Iris pigment epithelial cell (primary cell): ENCODE data around the gene RAB27B.

Experiments
- DNase-seq: peaks from one replicate; pipeline ENCODE4 v3.0.0-alpha.2; 2011; ENCODE audit warnings: low read depth

RAB27B gene

DNA sequence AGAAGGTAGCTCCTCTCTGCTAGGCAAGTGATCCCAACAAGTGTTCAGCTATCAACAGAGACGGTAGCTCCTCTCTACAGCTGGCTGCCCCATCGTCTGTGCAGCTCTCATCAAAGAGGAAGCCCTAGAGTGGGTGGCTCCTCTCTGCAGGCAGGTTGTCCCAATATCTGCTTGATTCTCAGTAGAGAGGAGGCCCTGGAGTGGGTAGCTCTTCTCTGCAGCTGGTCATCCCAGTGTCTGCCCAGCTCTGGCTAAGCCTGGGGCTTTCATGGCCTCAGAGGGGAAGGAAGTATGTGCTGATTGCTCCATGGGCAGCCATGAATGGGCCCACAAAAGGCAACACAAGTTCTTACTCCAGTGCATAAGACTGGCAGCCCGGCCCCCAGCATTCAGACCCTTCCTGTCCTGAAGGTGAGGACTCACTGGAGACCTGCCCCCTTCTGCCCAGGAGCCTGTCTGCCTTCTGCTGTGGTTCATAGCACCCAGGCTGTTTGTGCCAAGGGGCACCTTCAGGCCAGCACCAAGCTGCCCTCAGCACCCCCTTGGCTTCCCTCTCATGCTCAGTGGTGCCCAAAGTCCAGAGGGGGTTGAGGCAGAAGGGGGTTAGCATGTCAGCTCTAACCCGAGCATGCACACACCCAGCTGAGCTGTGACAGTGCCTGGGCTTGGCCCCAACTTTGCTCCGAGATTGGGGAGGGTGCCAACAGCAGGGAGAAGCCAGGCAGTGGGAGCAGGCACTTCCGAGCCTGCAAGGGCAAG, 82.1 kb downstream of the RAB27B start:
- no peak for DNase-seq

DNA sequence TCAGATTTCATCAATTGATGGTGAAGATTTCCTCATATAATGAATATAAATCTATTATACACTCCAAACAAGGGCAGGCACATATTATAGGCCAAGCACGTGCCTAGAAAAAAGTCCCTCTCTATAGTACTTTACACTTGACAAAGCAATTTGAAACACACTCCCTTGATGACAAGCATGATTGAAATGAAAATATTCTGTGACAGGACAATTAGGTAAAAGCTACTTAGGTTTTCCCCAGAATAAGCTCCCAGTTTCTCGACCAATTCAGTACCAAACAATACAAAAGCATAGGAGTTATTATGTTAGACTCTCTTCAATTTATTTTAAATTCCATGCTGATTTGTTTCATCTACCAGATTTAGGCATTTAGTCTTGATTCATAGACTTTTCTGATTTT, 83.3 kb downstream of the RAB27B start:
- DNase-seq = no peak

DNA sequence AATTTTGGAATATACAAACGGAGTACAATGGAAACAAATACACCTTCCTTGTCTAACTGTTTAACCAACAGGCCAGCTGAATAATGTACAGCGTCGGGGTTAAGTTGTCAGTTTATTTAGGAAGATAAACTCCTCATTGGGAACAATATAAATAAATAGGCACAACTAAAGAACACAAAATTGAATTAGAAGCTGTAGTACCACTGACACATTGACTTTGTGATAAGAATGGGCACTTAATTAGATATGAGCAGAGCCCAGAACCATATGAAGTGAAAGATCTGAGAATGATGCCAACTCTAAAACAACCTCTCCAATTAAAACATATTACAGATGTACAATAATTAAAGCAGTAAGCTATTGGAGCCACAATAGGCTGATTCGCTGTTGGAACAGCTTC, 86.5 kb downstream of the RAB27B start:
- DNase-seq = no peak

DNA sequence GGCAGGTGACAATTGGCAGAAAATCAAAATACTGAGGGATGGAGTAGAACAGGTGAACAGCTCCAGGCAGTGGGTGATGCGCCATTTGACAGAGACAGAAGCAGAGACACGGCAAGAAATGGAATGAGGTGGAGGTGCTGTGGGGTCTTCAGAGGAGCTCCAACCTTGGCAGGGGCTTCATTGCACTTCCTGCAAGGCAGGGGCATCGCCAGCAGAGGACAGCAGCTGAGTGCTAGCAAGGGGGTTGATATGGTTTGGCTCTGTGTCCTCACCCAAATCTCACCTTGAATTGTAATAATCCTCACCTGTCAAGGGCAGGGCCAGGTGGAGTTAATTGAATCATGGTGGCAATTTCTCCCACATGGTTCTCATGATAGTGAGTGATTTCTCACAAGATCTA, 88.2 kb downstream of the RAB27B start:
- DNase-seq = no peak

DNA sequence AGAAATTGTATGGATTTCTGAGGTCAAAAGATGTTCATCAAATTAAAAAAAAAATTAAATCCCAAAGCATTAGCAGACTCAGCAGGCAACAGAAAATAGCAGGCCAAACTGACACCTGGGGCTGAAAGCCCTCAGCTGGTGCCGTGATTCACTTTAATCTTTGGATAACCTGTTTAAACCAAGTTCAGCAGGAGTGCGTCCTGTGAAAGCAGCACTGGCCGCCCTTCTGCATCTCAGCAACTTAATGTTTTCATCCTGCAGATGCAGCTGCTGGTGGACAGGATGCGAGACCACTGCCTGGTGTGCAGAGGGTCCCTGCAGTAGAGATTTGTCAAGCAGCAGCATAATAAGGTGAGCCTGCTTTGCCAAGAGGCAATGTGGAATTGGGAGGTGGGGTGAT, 89.8 kb downstream of the RAB27B start:
- no peak for DNase-seq

DNA sequence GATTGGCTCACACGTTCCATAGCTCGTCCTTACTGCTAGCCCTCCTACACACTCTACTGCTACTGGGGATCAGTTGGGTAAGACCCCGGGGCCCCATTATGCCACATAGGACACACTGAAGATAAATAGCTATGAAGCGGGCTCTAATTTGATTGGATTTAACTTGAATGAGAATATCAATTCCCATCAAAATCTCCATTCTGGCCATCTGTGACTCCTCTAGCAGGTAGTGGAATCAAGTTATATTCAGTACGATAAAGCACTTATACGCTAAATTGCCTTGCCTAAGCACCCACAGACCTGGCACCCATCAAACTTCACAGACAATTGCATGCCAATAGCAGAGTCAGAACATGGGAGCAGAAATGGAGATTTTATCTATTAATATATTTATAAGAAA, 91.1 kb downstream of the RAB27B start:
- DNase-seq = no peak

DNA sequence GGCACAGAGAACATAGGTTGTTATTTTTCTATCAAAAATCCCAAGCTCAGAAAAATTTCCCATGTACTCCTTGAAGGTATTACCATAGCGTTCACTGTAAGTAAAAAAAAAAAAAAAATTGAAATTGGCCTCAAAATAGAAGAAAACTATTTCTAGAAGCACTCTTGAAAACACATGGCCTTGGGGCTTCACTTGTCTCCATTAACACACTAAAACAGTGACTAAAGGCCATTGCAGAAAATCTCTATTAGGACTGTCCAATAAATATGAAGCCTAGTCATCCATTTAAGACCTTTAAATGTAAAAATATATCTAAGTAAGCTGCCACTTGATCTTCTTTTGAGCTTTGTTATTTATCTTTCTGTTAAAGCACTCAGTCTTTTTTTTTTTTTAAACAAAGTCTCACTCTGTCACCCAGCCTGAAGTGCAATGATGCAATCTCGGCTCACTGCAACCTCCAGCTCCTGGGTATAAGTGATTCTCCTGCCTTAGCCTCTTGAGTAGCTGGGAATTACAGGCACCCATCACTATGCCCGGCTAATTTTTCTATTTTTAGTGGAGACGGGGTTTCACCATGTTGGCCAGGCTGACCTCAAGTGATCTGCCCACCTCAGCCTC, 95.2 kb downstream of the RAB27B start:
- peak; percentile 28 for DNase-seq

DNA sequence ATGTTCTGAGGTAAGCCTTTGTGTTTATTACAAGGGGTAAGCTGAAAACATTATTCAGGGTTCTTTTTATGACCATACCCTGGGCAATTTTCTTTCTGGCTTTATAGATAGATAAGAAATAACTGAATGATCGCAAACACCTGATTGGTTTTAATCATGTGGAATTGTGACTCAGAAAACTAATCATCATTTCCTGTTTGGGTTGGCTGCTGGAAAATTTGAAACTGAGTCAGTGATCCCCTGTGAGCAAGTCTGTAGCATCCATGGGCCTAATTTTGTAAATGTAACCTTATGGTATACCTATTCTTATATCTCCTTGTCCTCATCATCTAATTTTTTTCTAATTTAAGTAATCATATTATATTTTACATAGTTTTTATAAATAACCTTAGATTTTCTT, 96.7 kb downstream of the RAB27B start:
- DNase-seq = peak; percentile 64

DNA sequence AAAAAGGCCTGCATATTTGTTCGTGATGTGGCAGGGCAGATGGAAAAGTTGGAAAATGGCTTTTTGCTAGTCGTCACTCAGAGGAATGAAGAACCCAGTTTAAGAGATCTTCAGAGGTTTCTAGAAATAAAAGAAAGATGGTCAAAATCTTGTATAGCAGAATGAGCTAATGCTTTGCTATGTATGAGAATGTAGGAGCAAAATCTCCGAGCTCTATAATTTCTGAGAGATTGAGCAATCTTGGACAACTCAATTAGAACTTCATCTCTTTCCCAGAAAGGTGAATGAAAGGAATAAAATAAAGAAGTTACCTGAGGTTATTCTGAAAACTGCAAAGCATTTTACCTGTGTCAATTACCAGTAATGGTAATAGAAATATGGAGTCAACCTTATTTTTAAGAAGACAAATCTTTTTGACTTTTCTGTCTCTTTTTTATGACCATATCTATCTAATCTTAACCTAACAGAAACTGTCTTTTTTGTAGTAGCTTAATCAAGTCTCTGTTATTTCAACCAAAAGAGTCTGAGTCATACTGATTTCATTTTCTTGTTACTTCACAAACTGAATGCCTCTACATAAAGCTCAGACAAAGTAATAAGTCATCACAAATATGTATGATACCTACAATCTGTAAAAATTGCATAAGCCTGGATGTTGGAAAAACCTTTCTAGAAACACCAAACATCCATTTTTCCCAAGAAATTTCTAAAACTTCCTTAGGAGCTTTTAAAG, 98.5 kb downstream of the RAB27B start:
- DNase-seq = peak; percentile 84

DNA sequence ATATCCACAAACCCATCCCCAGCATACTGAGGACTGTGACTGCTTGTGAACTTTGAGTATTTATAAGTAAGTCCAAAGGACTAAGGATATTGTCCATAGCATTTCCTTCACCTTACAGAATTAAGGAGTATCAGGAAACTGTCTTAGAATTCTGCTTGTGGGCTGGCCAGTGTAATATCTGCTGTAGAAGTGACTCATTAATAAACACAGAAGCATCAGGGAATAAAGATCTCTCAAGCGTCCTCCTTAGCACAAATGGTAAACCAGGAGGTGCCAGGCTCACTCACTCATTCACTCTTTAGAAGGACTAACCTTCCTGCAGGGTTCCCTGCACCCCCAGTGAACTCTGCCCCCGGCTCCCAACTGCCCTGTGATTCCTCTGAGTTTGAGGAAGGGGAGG, 100.0 kb downstream of the RAB27B start:
- peak; percentile 63 for DNase-seq

DNA sequence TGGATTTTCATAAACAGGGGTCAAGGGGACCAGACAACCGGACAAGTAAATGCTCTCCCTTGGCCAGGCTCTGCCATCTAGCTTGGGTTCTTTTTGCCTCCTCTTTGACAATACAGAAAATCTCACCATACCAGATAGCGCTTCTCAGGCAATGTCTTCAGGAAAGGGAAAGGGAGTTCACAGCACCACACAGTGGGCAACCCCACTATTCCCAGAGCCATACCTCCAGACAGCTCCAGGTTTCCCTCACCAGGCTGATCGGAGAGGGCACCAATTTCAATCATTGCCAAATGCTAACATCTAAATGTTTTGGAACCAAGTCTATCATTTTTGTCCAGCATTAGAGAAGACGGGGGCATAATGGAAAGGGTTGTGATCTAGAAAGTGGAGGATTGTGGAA, 102.9 kb downstream of the RAB27B start:
- DNase-seq = no peak

DNA sequence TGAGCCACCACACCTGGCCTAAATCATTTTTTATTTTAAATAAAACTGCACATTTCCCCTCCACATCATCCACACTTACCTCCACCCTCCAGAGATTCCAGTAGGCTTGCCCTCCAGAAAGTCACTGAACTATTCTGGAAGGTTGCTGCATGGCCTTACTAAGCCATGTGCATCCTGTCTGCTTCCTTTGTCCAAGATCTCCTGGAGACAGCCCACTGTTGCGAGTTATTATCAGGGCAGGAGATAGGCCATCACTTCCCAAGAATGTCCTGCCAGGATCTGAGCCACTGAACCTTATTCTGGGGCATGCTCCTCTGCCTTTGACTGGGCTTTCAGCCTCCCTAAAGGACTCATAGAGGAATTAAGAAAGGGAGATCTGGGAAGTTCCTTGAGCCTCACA, 104.2 kb downstream of the RAB27B start:
- no peak for DNase-seq

DNA sequence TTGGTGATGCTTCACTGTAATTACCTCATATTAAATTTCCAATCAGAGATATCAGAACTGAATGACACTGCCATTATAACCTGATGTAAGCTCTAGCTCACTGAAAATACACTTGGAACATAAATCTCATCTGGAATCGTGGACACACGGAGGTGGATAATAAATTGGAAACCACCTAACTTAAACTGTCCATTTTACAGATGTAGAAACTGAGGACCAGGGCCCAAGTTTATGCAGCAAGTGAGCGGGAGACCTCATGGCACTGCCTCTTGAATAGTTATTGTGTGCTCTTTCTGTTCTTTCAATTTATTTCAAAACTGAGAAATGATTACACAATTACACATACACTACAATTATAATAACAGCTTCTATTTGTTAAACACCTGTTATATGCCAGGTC, 110.2 kb downstream of the RAB27B start:
- DNase-seq = no peak

DNA sequence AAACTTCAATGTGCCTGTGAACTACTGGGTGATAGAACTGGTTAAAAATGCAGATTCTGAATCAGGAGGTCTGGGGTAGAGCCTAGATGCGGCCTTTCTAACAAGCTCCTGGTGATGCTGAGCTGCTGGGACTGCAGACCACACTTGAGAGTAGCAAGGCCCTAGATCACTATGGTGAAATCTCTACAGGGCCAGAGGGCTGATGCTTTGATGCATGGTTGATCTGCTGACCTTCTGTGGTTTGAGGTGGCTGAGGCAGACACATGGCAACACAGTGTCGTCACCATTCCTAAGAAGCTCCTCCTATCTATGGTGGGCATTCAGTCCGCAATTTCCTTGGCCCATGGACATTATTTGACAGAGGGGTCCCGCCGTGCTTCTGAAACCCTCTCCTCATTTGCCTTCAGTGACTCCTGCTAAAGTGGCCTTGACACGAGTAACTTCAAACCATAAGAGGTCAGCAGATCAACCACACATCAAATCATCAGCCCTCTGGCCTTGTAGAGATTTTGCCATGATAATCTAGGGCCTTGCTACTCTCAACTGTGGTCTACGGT, 111.2 kb downstream of the RAB27B start:
- peak; percentile 89 for DNase-seq

DNA sequence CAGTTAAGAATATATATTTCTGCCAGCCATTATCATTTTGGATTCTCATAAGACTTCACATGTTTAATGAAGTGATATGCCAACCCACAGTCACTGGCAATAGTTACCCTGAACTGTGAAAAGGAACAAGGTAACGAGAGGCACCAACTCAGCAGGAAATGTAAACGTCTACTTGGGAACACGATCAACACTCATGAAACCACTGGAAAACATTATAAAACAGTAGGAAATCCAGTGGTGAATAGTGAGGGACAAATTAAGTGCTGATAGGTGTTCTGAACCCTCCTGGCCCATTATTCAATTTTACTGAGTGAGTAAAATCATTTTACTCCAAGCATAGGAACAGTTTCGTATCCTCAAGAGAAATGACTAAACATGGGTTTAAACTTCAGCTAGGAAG, 113.9 kb downstream of the RAB27B start:
- DNase-seq = no peak

DNA sequence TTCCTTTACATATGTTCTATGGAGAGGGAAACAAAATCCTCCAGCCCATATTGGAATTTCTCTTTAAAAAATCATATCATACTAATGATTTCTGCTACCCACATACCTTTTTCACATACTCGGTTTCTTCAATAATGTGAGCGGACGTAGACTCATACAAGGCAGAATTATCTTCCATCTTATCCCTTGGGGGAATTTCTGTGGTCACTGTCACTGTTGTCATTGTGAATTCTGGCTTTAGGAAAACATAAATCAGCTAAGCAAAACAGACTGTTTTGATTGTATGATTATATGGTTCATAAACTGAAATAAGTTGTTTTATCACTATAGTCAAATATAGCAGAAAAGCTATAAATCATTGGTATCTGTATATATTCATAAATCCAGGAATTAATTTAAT, 114.3 kb downstream of the RAB27B start:
- DNase-seq = no peak
